Stomach (tissue), 9 donors: ENCODE measurements around the gene GNA14. TPM values are rescaled to one million over a fixed set of nuclear protein-coding genes. Genes with fewer than 3 reads are reported as not detected.

Source experiments
- DNase-seq, 2 donors: peaks; one replicate each; pipeline versions ENCODE4 v3.0.0 to v3.0.0-alpha.2; 2013 to 2019
- H3K27ac ChIP-seq, 5 donors: fragments of 200-600 bp in 4 of 5; sonication (generic) in 4 of 5; one replicate each; pipeline ENCODE4 v1.5.1; 2013 to 2019; ENCODE audit warnings: mild to moderate bottlenecking in 1 of 5, moderate library complexity in 1 of 5
- H3K27me3 ChIP-seq, 3 donors: fragments of 200-600 bp; sonication (generic); one replicate each; pipeline ENCODE4 v1.5.1; 2017 to 2019; ENCODE audit warnings: mixed run types in 1 of 3
- H3K36me3 ChIP-seq, 4 donors: fragments of 200-600 bp; sonication (generic); 1 replicate in 3 of 4; 2 replicates in 1 of 4; pipeline ENCODE4 v1.5.1; 2016 to 2019
- H3K4me1 ChIP-seq, 4 donors: fragments of 200-600 bp; sonication (generic); one replicate each; pipeline ENCODE4 v1.5.1; 2016 to 2019
- H3K4me3 ChIP-seq, 4 donors: fragments of 200-600 bp; sonication (generic) in 3 of 4; one replicate each; pipeline ENCODE4 v1.5.1; 2016 to 2019; ENCODE audit warnings: mild to moderate bottlenecking in 1 of 4
- H3K9me3 ChIP-seq, 4 donors: fragments of 200-600 bp; sonication (generic); one replicate each; pipeline ENCODE4 v1.5.1; 2016 to 2019
- CTCF ChIP-seq, 7 experiments: fragments of 450-650 bp in 4 of 7; fragments of 200-600 bp in 3 of 7; sonication (generic) in 3 of 7; IDR thresholded peaks; one replicate each; pipeline ENCODE4 v1.5.1; 2016 to 2019; ENCODE audit warnings: antibody characterized with exemption in 7 of 7, control low read depth in 2 of 7, mild to moderate bottlenecking in 1 of 7
- EP300 ChIP-seq: sonication (generic); formaldehyde crosslinking; IDR thresholded peaks from one replicate; pipeline ENCODE4 v1.6.1; 2017; ENCODE audit warnings: antibody characterized with exemption
- POLR2A ChIP-seq, 4 donors: fragments of 450-650 bp; IDR thresholded peaks; one replicate each; pipeline ENCODE4 v1.6.1; 2016; ENCODE audit warnings: antibody characterized with exemption in 4 of 4, control low read depth in 2 of 4, mild to moderate bottlenecking in 1 of 4, moderate library complexity in 1 of 4
- POLR2AphosphoS5 ChIP-seq, 3 donors: sonication (generic); formaldehyde crosslinking; IDR thresholded peaks; one replicate each; pipeline ENCODE4 v1.6.1; 2016; ENCODE audit warnings: antibody characterized with exemption in 3 of 3
- WGBS, 5 donors: extraction: QIAGEN DNeasy Blood & Tissue Kit in 3 of 5; methylation state at CpG; one replicate each; pipeline versions ENCODE4 v1.1.5 to v1.1.7; 2013 to 2018; 5-methylcytosine and 5-hydroxymethylcytosine counted together
- intact Hi-C: fragments of 100-400 bp; cut with DNase I; formaldehyde crosslinking; loops from one replicate; pipeline ENCODE4 v1.15.1; 2023; ENCODE audit warnings: low total_unique reads
- polyA plus RNA-seq, 3 donors: library from polyadenylated mRNA; stranded (reverse); fragments of 200-250 nt; gene quantifications; one replicate each; pipeline ENCODE4 v1.2.3, GENCODE V29; 2013
- total RNA-seq, 5 donors: library from RNA; depleted of rRNA; stranded (reverse); fragments of >200 nt; gene quantifications; one replicate each; pipeline versions ENCODE4 v1.1.0 to v1.2.3, GENCODE V29; 2014 to 2016
- donor health status: healthy with polysubstance abuse.
- donor health status: Bipolar disorder and iron deficiency.
- donor health status: healthy.

Gene GNA14
- total and polyA plus RNA-seq, 8 donors: 0.46 to 12.5 (median 1.3) TPM; not detected in 1

- no peak overlapping the region for H3K4me3 ChIP-seq
- H3K9me3 ChIP-seq: peaks cover 0 to 17% (median 9%) of the 10 kb centered on the region in 4 donors
- no peak for DNase-seq
- H3K36me3 ChIP-seq: no peaks in the 10 kb centered on the region
- intact Hi-C loops: no loop called here
- no peak overlapping the region for H3K27ac ChIP-seq
- TF ChIP-seq EP300: no peak
- TF ChIP-seq POLR2A (IDR thresholded peaks at IDR 0.05): no peak
- TF ChIP-seq POLR2AphosphoS5 (IDR thresholded peaks at IDR 0.05): no peak
- no peak for TF ChIP-seq CTCF (IDR thresholded peaks at IDR 0.05)
- 92 to 97% (median 93%) methylated on average over 3 of the region's 3 CpGs for WGBS, 5 donors
- H3K27me3 ChIP-seq: no peaks in the 10 kb centered on the region
- H3K4me1 ChIP-seq: no peaks in the 10 kb centered on the region
Observed at GRCh38 chr9:77474936-77475335, 173.2 kb downstream of the GNA14 start.

GRCh38 chr9:77472646-77473045, 175.5 kb downstream of the GNA14 start:
- Histone ChIP-seq H3K9me3 (peaks cover 0 to 17% (median 9%) of the 10 kb centered on the region in 4 donors), H3K4me3 (no peak overlapping the region), H3K36me3 (no peaks in the 10 kb centered on the region), H3K27me3 (no peaks in the 10 kb centered on the region), H3K27ac (no peak overlapping the region), H3K4me1 (no peaks in the 10 kb centered on the region)
- intact Hi-C loops: no loop called here
- 88 to 94% (median 91%) methylated on average over 3 of the region's 3 CpGs for WGBS, 5 donors
- TF ChIP-seq CTCF (IDR thresholded peaks at IDR 0.05) (no peak), POLR2A (IDR thresholded peaks at IDR 0.05) (no peak), EP300 (no peak), POLR2AphosphoS5 (IDR thresholded peaks at IDR 0.05) (no peak)
- no peak for DNase-seq

- 88 to 96% (median 90%) methylated on average over 3 of the region's 3 CpGs for WGBS, 5 donors
- Histone ChIP-seq H3K36me3 (no peaks in the 10 kb centered on the region), H3K9me3 (peaks cover 0 to 17% (median 9%) of the 10 kb centered on the region in 4 donors), H3K27me3 (no peaks in the 10 kb centered on the region), H3K4me3 (no peak overlapping the region), H3K4me1 (no peaks in the 10 kb centered on the region), H3K27ac (no peak overlapping the region)
- DNase-seq: no peak
- intact Hi-C loops: no loop called here
- TF ChIP-seq EP300: no peak
- no peak for TF ChIP-seq POLR2AphosphoS5 (IDR thresholded peaks at IDR 0.05)
- no peak for TF ChIP-seq POLR2A (IDR thresholded peaks at IDR 0.05)
- no peak for TF ChIP-seq CTCF (IDR thresholded peaks at IDR 0.05)
Observed at GRCh38 chr9:77471572-77471971, 176.6 kb downstream of the GNA14 start.

- peak in 1 of 2 donors; percentile 41 for DNase-seq
- intact Hi-C loops: no loop called here
- no peak overlapping the region for H3K4me3 ChIP-seq
- WGBS, 5 donors: 77 to 83% (median 79%) methylated on average over 5 of the region's 5 CpGs
- no peak overlapping the region for H3K27ac ChIP-seq
- no peaks in the 10 kb centered on the region for H3K36me3 ChIP-seq
- TF ChIP-seq CTCF (IDR thresholded peaks at IDR 0.05): no peak
- peaks cover 0 to 13% (median 7%) of the 10 kb centered on the region in 4 donors for H3K9me3 ChIP-seq
- H3K4me1 ChIP-seq: no peaks in the 10 kb centered on the region
- H3K27me3 ChIP-seq: no peaks in the 10 kb centered on the region
Observed at GRCh38 chr9:77469515-77470231, 178.4 kb downstream of the GNA14 start.
